ENCODE results near the gene CNTN4.

Gene CNTN4

GRCh38 chr3:2300938-2301337, 202.3 kb downstream of the CNTN4 start:
- H2AFZ ChIP-seq (ENCODE audit: low read depth, low read length): no peak overlapping the region

GRCh38 chr3:2301361-2301760, 202.7 kb downstream of the CNTN4 start:
- Histone ChIP-seq H3K36me3 (replicated peaks; ENCODE audit: low read depth, low read length) (no peaks in the 10 kb centered on the region), H2AFZ (ENCODE audit: low read depth, low read length) (no peak overlapping the region), H3K9me3 (ENCODE audit: insufficient read depth, low read length) (no peaks in the 10 kb centered on the region), H3K27me3 (ENCODE audit: low read depth, low read length) (no peaks in the 10 kb centered on the region; the same call in 1 of the 2 replicates), H3K4me3 (ENCODE audit: low read length) (no peak overlapping the region), H3K79me2 (ENCODE audit: low read length) (no peaks in the 10 kb centered on the region), H3K4me1 (ENCODE audit: low read length) (no peaks in the 10 kb centered on the region), H3K27ac (ENCODE audit: low read length) (no peak overlapping the region), H3K9ac (ENCODE audit: low read length) (no peak overlapping the region), H4K20me1 (ENCODE audit: insufficient read depth, low read length) (no peaks in the 10 kb centered on the region), H3K4me2 (ENCODE audit: low read length) (no peak overlapping the region)
- TF ChIP-seq EZH2phosphoT487 (IDR thresholded peaks at IDR 0.05; ENCODE audit: low read depth) (no peak), CTCF (IDR thresholded peaks at IDR 0.05; ENCODE audit: low read depth, low read length) (no peak)

More at GRCh38 chr3:2300938-2301337, 202.3 kb downstream of the CNTN4 start:
- Histone ChIP-seq H3K4me2 (ENCODE audit: low read length) (no peak overlapping the region), H3K9ac (ENCODE audit: low read length) (no peak overlapping the region), H3K4me3 (ENCODE audit: low read length) (no peak overlapping the region), H3K4me1 (ENCODE audit: low read length) (no peaks in the 10 kb centered on the region), H3K79me2 (ENCODE audit: low read length) (no peaks in the 10 kb centered on the region), H3K9me3 (ENCODE audit: insufficient read depth, low read length) (no peaks in the 10 kb centered on the region), H4K20me1 (ENCODE audit: insufficient read depth, low read length) (no peaks in the 10 kb centered on the region), H3K27me3 (ENCODE audit: low read depth, low read length) (no peaks in the 10 kb centered on the region; the same call in 1 of the 2 replicates), H3K27ac (ENCODE audit: low read length) (no peak overlapping the region), H3K36me3 (replicated peaks; ENCODE audit: low read depth, low read length) (no peaks in the 10 kb centered on the region)
- no peak for TF ChIP-seq CTCF (IDR thresholded peaks at IDR 0.05; ENCODE audit: low read depth, low read length)
- TF ChIP-seq EZH2phosphoT487 (IDR thresholded peaks at IDR 0.05; ENCODE audit: low read depth): no peak

GRCh38 chr3:2303566-2303965, 204.9 kb downstream of the CNTN4 start:
- Histone ChIP-seq H3K4me2 (ENCODE audit: low read length) (no peak overlapping the region), H4K20me1 (ENCODE audit: insufficient read depth, low read length) (no peaks in the 10 kb centered on the region), H3K79me2 (ENCODE audit: low read length) (no peaks in the 10 kb centered on the region), H3K9ac (ENCODE audit: low read length) (no peak overlapping the region), H3K9me3 (ENCODE audit: insufficient read depth, low read length) (no peaks in the 10 kb centered on the region), H3K4me1 (ENCODE audit: low read length) (no peaks in the 10 kb centered on the region), H3K27me3 (ENCODE audit: low read depth, low read length) (no peaks in the 10 kb centered on the region; the same call in 1 of the 2 replicates), H3K36me3 (replicated peaks; ENCODE audit: low read depth, low read length) (no peaks in the 10 kb centered on the region), H3K4me3 (ENCODE audit: low read length) (no peak overlapping the region), H2AFZ (ENCODE audit: low read depth, low read length) (no peak overlapping the region), H3K27ac (ENCODE audit: low read length) (no peak overlapping the region)
- TF ChIP-seq CTCF (IDR thresholded peaks at IDR 0.05; ENCODE audit: low read depth, low read length) (no peak), EZH2phosphoT487 (IDR thresholded peaks at IDR 0.05; ENCODE audit: low read depth) (no peak)

GRCh38 chr3:2311022-2311421, 212.4 kb downstream of the CNTN4 start:
- no peak overlapping the region for H3K27ac ChIP-seq (ENCODE audit: low read length)
- no peaks in the 10 kb centered on the region for H4K20me1 ChIP-seq (ENCODE audit: insufficient read depth, low read length)
- no peak overlapping the region for H3K9ac ChIP-seq (ENCODE audit: low read length)
- no peak for TF ChIP-seq CTCF (IDR thresholded peaks at IDR 0.05; ENCODE audit: low read depth, low read length)
- no peaks in the 10 kb centered on the region for H3K27me3 ChIP-seq (ENCODE audit: low read depth, low read length)
- H3K4me2 ChIP-seq (ENCODE audit: low read length): no peak overlapping the region
- no peaks in the 10 kb centered on the region for H3K4me1 ChIP-seq (ENCODE audit: low read length)
- H3K9me3 ChIP-seq (ENCODE audit: insufficient read depth, low read length): no peaks in the 10 kb centered on the region
- no peak overlapping the region for H3K4me3 ChIP-seq (ENCODE audit: low read length)
- no peaks in the 10 kb centered on the region for H3K36me3 ChIP-seq (replicated peaks; ENCODE audit: low read depth, low read length)
- H3K79me2 ChIP-seq (ENCODE audit: low read length): no peaks in the 10 kb centered on the region
- no peak overlapping the region for H2AFZ ChIP-seq (ENCODE audit: low read depth, low read length)

Measured in OCI-LY3 (cell line).